H1 (cell line): ENCODE results near the gene ARAP3. TPM values are rescaled to one million over a fixed set of nuclear protein-coding genes. Genes with fewer than 3 reads are reported as not detected.

Experiments used
- JUN ChIP-seq: IDR thresholded peaks from 2 replicates; pipeline ENCODE4 v1.6.1; 2011; ENCODE audit warnings: low read depth, mild to moderate bottlenecking, improper control_type of control experiment, low read length
- polyA plus RNA-seq, 7 experiments: library from polyadenylated mRNA; depleted of rRNA in 3 of 7; stranded (reverse) in 5 of 7; unstranded in 2 of 7; fragments of >200 nt in 5 of 7; fragments of 200-250 nt in 2 of 7; gene quantifications; 1 replicate in 5 of 7; 2 replicates in 1 of 7; 4 replicates in 1 of 7; pipeline versions ENCODE4 v1.2.1 to v1.2.3, GENCODE V29; 2011 to 2013; ENCODE audit warnings: missing spikeins in 2 of 7, mixed read lengths in 2 of 7
- total RNA-seq: library from RNA; stranded (reverse); fragmentation: NEBNext Ultra II Directional; extraction: Animal tissue kit (Norgen Biotek cat#: 25700); gene quantifications from 2 replicates; pipeline ENCODE4 v1.2.1, GENCODE V29; 2021
- TF ChIP-seq, protein P1 (sequence below), 3 experiments: IDR thresholded peaks; 1 replicate in 2 of 3; 2 replicates in 1 of 3; pipeline versions ENCODE4 v1.5.1 to v1.6.1; 2011; ENCODE audit warnings: low read length in 3 of 3, mild to moderate bottlenecking in 3 of 3, inconsistent platforms in 2 of 3, low read depth in 1 of 3, moderate library complexity in 1 of 3; ENCODE audit not compliant: insufficient read depth in 1 of 3; ENCODE audit errors: control extremely low read depth in 1 of 3

Gene ARAP3
- total and polyA plus RNA-seq, 2 of the 8 experiments (the other 6 are each of a cell fraction or from before 2014, with no cell fraction given), result 14.4 to 48.6 TPM

DNA sequence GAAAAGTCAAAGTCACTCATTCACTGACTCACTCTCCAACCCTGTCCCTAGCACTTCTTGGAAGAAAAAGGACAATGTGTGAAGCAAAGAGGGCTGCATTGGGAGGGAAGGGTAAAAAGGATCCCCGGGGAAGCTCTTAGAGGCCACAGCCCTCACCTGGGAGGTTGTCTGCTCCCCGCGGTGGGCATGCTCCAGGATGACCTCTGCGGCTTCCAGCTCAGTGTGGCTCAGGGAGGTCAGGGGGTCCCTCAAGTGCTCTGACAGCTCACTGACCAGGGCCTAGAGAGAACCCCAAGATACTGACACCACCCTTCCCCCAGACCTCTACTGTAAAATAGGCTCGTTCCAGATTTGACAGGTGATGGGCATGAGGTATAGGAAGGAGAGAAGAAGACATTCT is 34.8 kb downstream of the ARAP3 start (continued):
- TF ChIP-seq, protein P1, sequence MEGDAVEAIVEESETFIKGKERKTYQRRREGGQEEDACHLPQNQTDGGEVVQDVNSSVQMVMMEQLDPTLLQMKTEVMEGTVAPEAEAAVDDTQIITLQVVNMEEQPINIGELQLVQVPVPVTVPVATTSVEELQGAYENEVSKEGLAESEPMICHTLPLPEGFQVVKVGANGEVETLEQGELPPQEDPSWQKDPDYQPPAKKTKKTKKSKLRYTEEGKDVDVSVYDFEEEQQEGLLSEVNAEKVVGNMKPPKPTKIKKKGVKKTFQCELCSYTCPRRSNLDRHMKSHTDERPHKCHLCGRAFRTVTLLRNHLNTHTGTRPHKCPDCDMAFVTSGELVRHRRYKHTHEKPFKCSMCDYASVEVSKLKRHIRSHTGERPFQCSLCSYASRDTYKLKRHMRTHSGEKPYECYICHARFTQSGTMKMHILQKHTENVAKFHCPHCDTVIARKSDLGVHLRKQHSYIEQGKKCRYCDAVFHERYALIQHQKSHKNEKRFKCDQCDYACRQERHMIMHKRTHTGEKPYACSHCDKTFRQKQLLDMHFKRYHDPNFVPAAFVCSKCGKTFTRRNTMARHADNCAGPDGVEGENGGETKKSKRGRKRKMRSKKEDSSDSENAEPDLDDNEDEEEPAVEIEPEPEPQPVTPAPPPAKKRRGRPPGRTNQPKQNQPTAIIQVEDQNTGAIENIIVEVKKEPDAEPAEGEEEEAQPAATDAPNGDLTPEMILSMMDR (IDR thresholded peaks at IDR 0.05; ENCODE audit: control extremely low read depth in 1 of 3, insufficient read depth in 1 of 3, low read depth in 1 of 3, low read length in 3 of 3), result no peak
- TF ChIP-seq JUN, result no peak
